HCT116 (cell line): ENCODE data around the gene SDK1. TPM values are rescaled to one million over a fixed set of nuclear protein-coding genes. Genes with fewer than 3 reads are reported as not detected.

Experiments
- ATAC-seq: fragments of 200-7000 bp; cut with Tn5 transposase; 2 replicates; pipeline ENCODE4 v1.9.1; 2020; ENCODE audit warnings: mild to moderate bottlenecking, moderate library complexity
- BruUV-seq: library from RNA; stranded (reverse); fragments of 400-500 nt; replicated peaks from 2 replicates; lab custom pipeline; 2021; lab: Mats Ljungman, UMichigan
- CTCF ChIA-PET: fragments of 300-600 bp; sonication (Branson Sonifier 250); formaldehyde crosslinking; loops from one replicate; lab custom pipeline; 2021; ENCODE audit warnings: antibody characterized with exemption; lab: Charles Lee
- POLR2A ChIA-PET: fragments of 300-600, 350-600 bp; sonication (Branson Sonifier 250); formaldehyde crosslinking; loops from one replicate; lab custom pipeline; 2021; ENCODE audit warnings: antibody characterized with exemption; lab: Charles Lee
- RAD21 ChIA-PET, 2 experiments: fragments of 300-600 bp; sonication (Branson Sonifier 250); formaldehyde crosslinking; loops; one replicate each; lab custom pipeline; 2023; ENCODE audit warnings: low total read pairs in 2 of 2; ENCODE audit not compliant: uncharacterized antibody in 2 of 2, unreplicated experiment in 2 of 2, low non-redundant PET in 1 of 2; lab: Charles Lee
- DNase-seq: peaks from one replicate; pipeline ENCODE4 v3.0.0-alpha.2; 2010; ENCODE audit warnings: low read depth, low spot score
- H2AFZ ChIP-seq: fragments of 200-600 bp; shearing (Covaris generic), sonication (generic); 2 replicates; pipeline ENCODE4 v1.6.1; 2017; ENCODE audit warnings: low read depth, mixed run types, mixed read lengths, antibody characterized with exemption, low read length; ENCODE audit not compliant: poor library complexity, severe bottlenecking
- H3K27ac ChIP-seq: 2 replicates; pipeline ENCODE4 v1.5.1; 2012; ENCODE audit warnings: low read depth, low read length
- H3K27me3 ChIP-seq: fragments of 200-600 bp; sonication (generic); 2 replicates; pipeline ENCODE4 v1.6.1; 2016; ENCODE audit warnings: mixed run types, low read length, mixed read lengths; ENCODE audit not compliant: insufficient read depth
- H3K36me3 ChIP-seq, 2 experiments: fragments of 200-500 bp in 1 of 2; fragments of 200-600 bp in 1 of 2; sonication (Bioruptor generic) in 1 of 2; sonication (generic) in 1 of 2; 2 replicates each; pipeline versions ENCODE4 v1.5.1 to v1.6.1; 2014 to 2016; ENCODE audit warnings: low read length in 2 of 2, inconsistent platforms in 1 of 2, mixed read lengths in 1 of 2, mixed run types in 1 of 2; ENCODE audit not compliant: insufficient read depth in 2 of 2, control insufficient read depth in 1 of 2
- H3K4me1 ChIP-seq, 2 experiments: fragments of 200-600 bp in 1 of 2; sonication (generic) in 1 of 2; 2 replicates each; pipeline versions ENCODE4 v1.5.1 to v1.6.1; 2012 to 2017; ENCODE audit warnings: low read length in 2 of 2, inconsistent platforms in 1 of 2, mild to moderate bottlenecking in 1 of 2, mixed read lengths in 1 of 2, mixed run types in 1 of 2, moderate library complexity in 1 of 2; ENCODE audit not compliant: insufficient read depth in 2 of 2, control insufficient read depth in 1 of 2
- H3K4me2 ChIP-seq: fragments of 200-600 bp; sonication (generic); 2 replicates; pipeline ENCODE4 v1.6.1; 2017; ENCODE audit warnings: mixed run types, low read length, mixed read lengths
- H3K4me3 ChIP-seq, 2 experiments: fragments of 200-600 bp in 1 of 2; sonication (generic) in 1 of 2; replicated peaks in 1 of 2; 2 replicates each; pipeline ENCODE4 v1.5.1; 2011 to 2016; ENCODE audit warnings: low read length in 2 of 2, control low read depth in 1 of 2, low read depth in 1 of 2, mild to moderate bottlenecking in 1 of 2, mixed read lengths in 1 of 2, mixed run types in 1 of 2
- H3K79me2 ChIP-seq: fragments of 200-600 bp; sonication (generic); 2 replicates; pipeline ENCODE4 v1.6.1; 2017; ENCODE audit warnings: mild to moderate bottlenecking, mixed run types, low read length, moderate library complexity, mixed read lengths; ENCODE audit not compliant: insufficient read depth
- H3K9ac ChIP-seq: fragments of 200-600 bp; sonication (generic); 2 replicates; pipeline ENCODE4 v1.6.1; 2016; ENCODE audit warnings: low read length, mixed read lengths
- H3K9me2 ChIP-seq: fragments of 200-600 bp; sonication (generic), shearing (Covaris generic); 2 replicates; pipeline ENCODE4 v1.6.1; 2017; ENCODE audit warnings: mixed run types, mild to moderate bottlenecking, moderate library complexity; ENCODE audit not compliant: insufficient read depth
- H3K9me3 ChIP-seq, 2 experiments: fragments of 200-500 bp in 1 of 2; fragments of 200-600 bp in 1 of 2; sonication (Bioruptor generic) in 1 of 2; sonication (generic) in 1 of 2; 2 replicates each; pipeline ENCODE4 v1.6.1; 2014 to 2017; ENCODE audit warnings: low read length in 2 of 2, mixed read lengths in 2 of 2, inconsistent platforms in 1 of 2, low read depth in 1 of 2, mild to moderate bottlenecking in 1 of 2, mixed run types in 1 of 2, moderate library complexity in 1 of 2; ENCODE audit not compliant: control insufficient read depth in 1 of 2, insufficient read depth in 1 of 2
- H4K20me1 ChIP-seq: fragments of 200-600 bp; sonication (generic), shearing (Covaris generic); 2 replicates; pipeline ENCODE4 v1.6.1; 2017; ENCODE audit warnings: mixed run types, mild to moderate bottlenecking, moderate library complexity; ENCODE audit not compliant: insufficient read depth
- ATF3 ChIP-seq: IDR thresholded peaks from 2 replicates; pipeline ENCODE4 v1.6.1; 2012
- CBX3 ChIP-seq: IDR thresholded peaks from 2 replicates; pipeline ENCODE4 v1.6.1; 2012; ENCODE audit warnings: low read depth
- CEBPB ChIP-seq: IDR thresholded peaks from 2 replicates; pipeline ENCODE4 v1.6.1; 2012; ENCODE audit warnings: low read depth
- CTCF ChIP-seq, 3 experiments: fragments of 200-600 bp in 1 of 3; sonication (generic) in 1 of 3; IDR thresholded peaks in 2 of 3; conservative IDR thresholded peaks in 1 of 3; 2 replicates each; pipeline ENCODE4 v1.5.1; 2012 to 2017; ENCODE audit warnings: low read depth in 2 of 3, low read length in 2 of 3, antibody characterized with exemption in 1 of 3, borderline replicate concordance in 1 of 3, control low read depth in 1 of 3, mild to moderate bottlenecking in 1 of 3, mixed read lengths in 1 of 3, mixed run types in 1 of 3, moderate library complexity in 1 of 3; ENCODE audit not compliant: insufficient read depth in 1 of 3
- EGR1 ChIP-seq: IDR thresholded peaks from 2 replicates; pipeline ENCODE4 v1.6.1; 2012; ENCODE audit warnings: low read depth
- ELF1 ChIP-seq: IDR thresholded peaks from 2 replicates; pipeline ENCODE4 v1.6.1; 2012; ENCODE audit warnings: low read depth, borderline replicate concordance
- EZH2phosphoT487 ChIP-seq: fragments of 200-600 bp; IDR thresholded peaks from 2 replicates; pipeline ENCODE4 v1.6.1; 2018; ENCODE audit warnings: antibody characterized with exemption, borderline replicate concordance
- FOSL1 ChIP-seq: IDR thresholded peaks from 2 replicates; pipeline ENCODE4 v1.6.1; 2012; ENCODE audit warnings: low read depth
- REST ChIP-seq: IDR thresholded peaks from 2 replicates; pipeline ENCODE4 v1.6.1; 2012; ENCODE audit warnings: low read depth
- SIN3A ChIP-seq: IDR thresholded peaks from 2 replicates; pipeline ENCODE4 v1.6.1; 2012; ENCODE audit warnings: low read depth
- SP1 ChIP-seq: IDR thresholded peaks from 2 replicates; pipeline ENCODE4 v1.6.1; 2012; ENCODE audit warnings: low read depth
- SRF ChIP-seq: IDR thresholded peaks from 2 replicates; pipeline ENCODE4 v1.6.1; 2012; ENCODE audit warnings: low read depth
- TCF7L2 ChIP-seq: IDR thresholded peaks from 2 replicates; pipeline ENCODE4 v1.7.0; 2011; ENCODE audit warnings: borderline replicate concordance, inconsistent platforms; ENCODE audit not compliant: insufficient read depth, insufficient read length; ENCODE audit errors: extremely low read depth
- ZBTB33 ChIP-seq: IDR thresholded peaks from 2 replicates; pipeline ENCODE4 v1.6.1; 2011; ENCODE audit warnings: mild to moderate bottlenecking, low read length, moderate library complexity; ENCODE audit not compliant: insufficient replicate concordance; ENCODE audit errors: extremely low read depth
- ZFX ChIP-seq: fragments of 450-650 bp; IDR thresholded peaks from 2 replicates; pipeline ENCODE4 v1.6.1; 2017
- intact Hi-C: fragments of 100-400 bp; cut with micrococcal nuclease; formaldehyde crosslinking; loops from 2 replicates; pipeline ENCODE4 v1.10.0; 2022
- total RNA-seq: library from RNA; stranded (reverse); gene quantifications from one replicate; pipeline ENCODE4 v1.2.1, GENCODE V29; 2021; ENCODE audit not compliant: unreplicated experiment

The SDK1 gene
- total RNA-seq, 1 experiment from 2014 or later: 0.05 TPM

GRCh38 chr7:4028221-4028620, 727.2 kb downstream of the SDK1 start:
- H3K9ac ChIP-seq: no peak overlapping the region
- TF ChIP-seq CBX3: no peak
- TF ChIP-seq CTCF (IDR thresholded peaks at IDR 0.05 in 2 of 3, conservative IDR thresholded peaks at IDR 0.05 in 1 of 3; ENCODE audit: borderline replicate concordance in 1 of 3, insufficient read depth in 1 of 3, low read depth in 2 of 3, low read length in 2 of 3): no peak
- no peak for TF ChIP-seq ZFX
- no peak for TF ChIP-seq ELF1
- no peak for TF ChIP-seq ATF3
- TF ChIP-seq REST: no peak
- TF ChIP-seq SRF: no peak
- TF ChIP-seq SIN3A: no peak
- TF ChIP-seq TCF7L2: no peak
- TF ChIP-seq FOSL1: no peak
- no peak for TF ChIP-seq SP1
- TF ChIP-seq CEBPB: no peak
- TF ChIP-seq EZH2phosphoT487: no peak
- no peak for TF ChIP-seq EGR1
- TF ChIP-seq ZBTB33: no peak
- TF ChIP-seq, all 23 proteins: peak for 0
- no peak overlapping the region for H2AFZ ChIP-seq
- no peaks in the 10 kb centered on the region for H3K79me2 ChIP-seq
- no peak overlapping the region for H3K4me3 ChIP-seq
- no peak for ATAC-seq
- no peaks in the 10 kb centered on the region for H3K9me2 ChIP-seq
- CTCF ChIA-PET: no interaction called here
- intact Hi-C loops: no loop called here
- 0 out of 2 replicates have a peak, but pooled peaks cover under 1% of the 10 kb centered on the region for H3K27me3 ChIP-seq
- no peaks in the 10 kb centered on the region for H3K4me1 ChIP-seq
- H3K27ac ChIP-seq: no peak overlapping the region
- BruUV-seq: no TSS peak
- no peaks in the 10 kb centered on the region for H4K20me1 ChIP-seq
- H3K9me3 ChIP-seq: no peaks in the 10 kb centered on the region
- POLR2A ChIA-PET: no interaction called here
- H3K36me3 ChIP-seq: no peaks in the 10 kb centered on the region
- RAD21 ChIA-PET: no interaction called here
- no peak overlapping the region for H3K4me2 ChIP-seq
- DNase-seq: no peak
